Measurements from ENCODE around the gene ANKS6.

- TF ChIP-seq POLR2A (IDR thresholded peaks at IDR 0.05; ENCODE audit: low read depth, low read length) (no peak), CTCF (conservative IDR thresholded peaks at IDR 0.05; ENCODE audit: low read depth, low read length) (no peak), FOS (IDR thresholded peaks at IDR 0.05; ENCODE audit: low read depth, low read length) (no peak), RAD21 (IDR thresholded peaks at IDR 0.05; ENCODE audit: low read length) (no peak), RFX5 (IDR thresholded peaks at IDR 0.05; ENCODE audit: low read depth, low read length) (no peak), BHLHE40 (IDR thresholded peaks at IDR 0.05; ENCODE audit: low read depth, low read length) (no peak), SMC3 (IDR thresholded peaks at IDR 0.05; ENCODE audit: low read depth, low read length) (no peak), MXI1 (IDR thresholded peaks at IDR 0.05; ENCODE audit: borderline replicate concordance, low read depth, low read length) (no peak), RCOR1 (IDR thresholded peaks at IDR 0.05; ENCODE audit: insufficient replicate concordance, low read length) (no peak), CHD1 (IDR thresholded peaks at IDR 0.05; ENCODE audit: low read depth, low read length) (no peak), CEBPB (IDR thresholded peaks at IDR 0.05; ENCODE audit: low read depth, low read length) (no peak), NFE2L2 (IDR thresholded peaks at IDR 0.05; ENCODE audit: low read depth, low read length) (no peak)
- TF ChIP-seq, protein P1, sequence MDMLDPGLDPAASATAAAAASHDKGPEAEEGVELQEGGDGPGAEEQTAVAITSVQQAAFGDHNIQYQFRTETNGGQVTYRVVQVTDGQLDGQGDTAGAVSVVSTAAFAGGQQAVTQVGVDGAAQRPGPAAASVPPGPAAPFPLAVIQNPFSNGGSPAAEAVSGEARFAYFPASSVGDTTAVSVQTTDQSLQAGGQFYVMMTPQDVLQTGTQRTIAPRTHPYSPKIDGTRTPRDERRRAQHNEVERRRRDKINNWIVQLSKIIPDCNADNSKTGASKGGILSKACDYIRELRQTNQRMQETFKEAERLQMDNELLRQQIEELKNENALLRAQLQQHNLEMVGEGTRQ (IDR thresholded peaks at IDR 0.05; ENCODE audit: low read depth, low read length): no peak
- TF ChIP-seq, protein P2, sequence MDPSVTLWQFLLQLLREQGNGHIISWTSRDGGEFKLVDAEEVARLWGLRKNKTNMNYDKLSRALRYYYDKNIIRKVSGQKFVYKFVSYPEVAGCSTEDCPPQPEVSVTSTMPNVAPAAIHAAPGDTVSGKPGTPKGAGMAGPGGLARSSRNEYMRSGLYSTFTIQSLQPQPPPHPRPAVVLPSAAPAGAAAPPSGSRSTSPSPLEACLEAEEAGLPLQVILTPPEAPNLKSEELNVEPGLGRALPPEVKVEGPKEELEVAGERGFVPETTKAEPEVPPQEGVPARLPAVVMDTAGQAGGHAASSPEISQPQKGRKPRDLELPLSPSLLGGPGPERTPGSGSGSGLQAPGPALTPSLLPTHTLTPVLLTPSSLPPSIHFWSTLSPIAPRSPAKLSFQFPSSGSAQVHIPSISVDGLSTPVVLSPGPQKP (IDR thresholded peaks at IDR 0.05; ENCODE audit: borderline replicate concordance, low read depth, low read length): no peak
These were observed 12.7 kb downstream of the ANKS6 start for GRCh38 chr9:98783518-98784226.

Data from IMR-90 (cell line).